ENCODE results near the gene SYT1.
"Not testable (repeated sequence)": the region's sequence is repeated elsewhere in the genome, so short reads cannot be mapped to it uniquely, and the experiment has no call there.

The SYT1 gene

GRCh38 chr12:78864403-78864869, at the start of gene SYT1:
SYT1 (plus strand) TSS chr12:78864774.
- peak in 51 of 56 donors; percentile 10 to 89 (median 62) for DNase-seq

DNA sequence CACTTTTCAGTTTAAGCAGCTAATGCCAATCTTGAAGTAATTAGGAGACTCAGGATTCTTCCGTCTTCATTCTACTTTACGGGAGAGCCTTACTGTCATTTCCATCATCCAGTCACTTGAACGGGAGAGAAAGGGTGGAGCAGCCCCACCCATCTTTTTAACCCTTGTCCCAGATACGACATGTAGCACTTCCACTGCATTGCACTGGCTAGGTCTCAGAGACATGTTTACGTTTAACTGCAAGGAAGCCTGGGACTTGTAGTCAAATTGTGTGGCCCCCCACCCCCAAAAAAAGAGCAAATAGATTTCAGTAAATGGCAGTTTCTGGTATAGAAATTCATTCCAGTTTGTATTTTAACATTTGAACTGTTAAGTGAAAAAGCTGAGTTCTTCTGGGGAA, 46.1 kb upstream of the SYT1 start:
- peak in 2 of 56 donors; percentile 6 to 19 for DNase-seq

DNA sequence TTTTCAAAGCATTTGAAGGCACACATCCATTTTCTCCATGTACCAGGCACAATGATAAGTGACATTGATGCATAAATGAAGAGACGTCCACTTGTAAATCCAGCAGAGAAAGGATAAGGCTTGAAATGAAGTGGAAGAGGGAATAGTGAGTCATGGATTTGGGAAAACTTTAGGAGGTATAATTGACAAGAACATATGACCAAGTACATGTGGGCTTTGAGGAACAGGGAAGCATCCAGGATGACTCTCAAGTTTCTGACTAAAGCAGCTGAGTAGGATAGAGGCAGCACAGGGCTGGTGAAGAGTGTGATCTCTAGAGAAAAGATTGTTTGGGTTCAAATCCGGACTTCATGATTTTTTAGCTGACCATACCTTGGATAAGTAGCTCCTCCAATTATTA, 43.6 kb upstream of the SYT1 start:
- DNase-seq, result no peak

DNA sequence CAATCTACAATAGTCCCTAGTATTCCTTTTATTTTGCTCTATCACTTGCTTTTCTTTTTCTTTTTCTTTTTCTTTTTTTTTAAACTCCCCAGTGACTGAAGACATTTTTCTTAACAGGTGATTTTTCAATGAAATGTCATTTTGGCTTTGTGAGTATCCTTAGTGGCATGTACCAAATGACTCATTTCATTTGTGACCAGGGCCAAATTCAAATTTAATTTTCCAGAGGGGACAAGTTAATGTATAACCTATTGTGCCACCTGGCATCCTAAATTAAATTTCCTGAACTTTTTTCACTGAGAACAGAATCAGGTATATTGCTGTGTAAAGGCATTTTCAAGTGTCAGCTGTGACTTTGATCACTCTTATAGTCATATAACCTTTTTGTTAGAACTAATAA, 39.7 kb upstream of the SYT1 start:
- no peak for DNase-seq

DNA sequence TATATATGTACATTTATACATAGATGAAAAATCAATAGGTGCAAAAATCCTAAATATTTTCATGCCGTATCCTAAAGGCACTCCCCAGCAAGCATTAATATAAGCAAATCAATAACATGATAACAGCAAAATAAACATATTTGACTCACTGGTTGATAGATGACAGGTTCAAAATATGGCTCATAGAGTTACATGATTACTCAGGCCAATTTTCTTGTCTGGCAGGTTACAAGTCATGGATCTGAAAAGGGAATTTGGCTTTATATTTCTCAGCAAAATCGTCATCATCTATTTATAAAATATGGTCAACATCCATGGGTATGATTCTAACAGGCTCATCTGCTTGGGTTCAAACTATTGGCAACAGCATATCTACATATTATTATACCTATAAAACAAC, 34.9 kb upstream of the SYT1 start:
- no peak for DNase-seq

GRCh38 chr12:78835493-78835892, 29.1 kb upstream of the SYT1 start:
- DNase-seq, result no peak

GRCh38 chr12:78840518-78841019, 24.0 kb upstream of the SYT1 start:
- not testable (repeated sequence) for DNase-seq

DNA sequence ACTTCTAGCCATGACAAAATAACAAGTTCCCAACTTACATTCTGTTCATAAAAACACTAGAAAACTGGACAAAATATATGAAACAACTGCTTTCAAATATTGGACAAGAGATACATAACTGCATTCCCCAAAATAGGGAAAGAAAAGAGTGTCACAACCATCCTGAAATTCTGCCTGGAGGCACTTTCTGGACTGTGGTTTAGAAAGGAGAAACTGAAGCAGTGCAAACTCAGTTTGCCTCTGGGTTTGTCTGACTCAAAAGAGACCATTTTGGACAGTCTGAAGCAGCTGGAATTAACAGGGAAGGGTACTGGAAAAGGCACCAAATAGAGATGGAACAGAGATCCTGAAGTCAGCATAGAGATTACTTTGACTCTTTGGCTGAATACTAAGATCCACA, 11.3 kb upstream of the SYT1 start:
- no peak for DNase-seq

GRCh38 chr12:78863482-78864402, 832 bp upstream of the SYT1 start:
- DNase-seq, result peak in 29 of 56 donors; percentile 2 to 69 (median 22)

DNA sequence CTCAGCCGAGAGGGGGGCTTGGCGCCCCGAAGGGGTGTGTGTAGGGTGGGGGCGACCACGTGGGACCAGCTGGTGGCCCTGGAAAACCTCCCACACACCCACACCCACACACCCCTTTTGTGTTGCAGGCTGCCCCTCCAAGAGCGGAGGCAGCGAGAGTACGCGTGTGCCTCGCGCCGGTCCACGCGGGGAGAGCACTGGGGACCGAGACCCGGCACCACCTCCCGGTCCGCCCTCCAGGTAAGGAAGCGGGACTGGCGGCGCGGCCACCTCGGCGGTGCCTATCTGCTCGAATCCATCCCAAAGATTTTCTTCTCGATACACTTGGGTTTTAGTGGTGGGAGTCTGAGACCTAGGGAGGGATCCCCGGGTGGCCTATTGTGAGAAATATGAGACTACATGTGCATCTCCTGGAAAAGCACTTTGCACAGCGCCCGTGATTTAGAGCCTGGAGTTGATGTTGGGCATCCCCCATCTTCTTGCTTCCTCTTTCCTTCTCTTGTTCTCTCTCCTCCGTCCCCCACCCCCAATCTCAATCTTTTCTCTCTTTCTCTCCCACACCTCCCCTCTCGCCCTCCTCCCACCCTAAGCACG, 393 bp downstream of the SYT1 start:
- DNase-seq, result peak in 11 of 56 donors; percentile 6 to 52 (median 22)

DNA sequence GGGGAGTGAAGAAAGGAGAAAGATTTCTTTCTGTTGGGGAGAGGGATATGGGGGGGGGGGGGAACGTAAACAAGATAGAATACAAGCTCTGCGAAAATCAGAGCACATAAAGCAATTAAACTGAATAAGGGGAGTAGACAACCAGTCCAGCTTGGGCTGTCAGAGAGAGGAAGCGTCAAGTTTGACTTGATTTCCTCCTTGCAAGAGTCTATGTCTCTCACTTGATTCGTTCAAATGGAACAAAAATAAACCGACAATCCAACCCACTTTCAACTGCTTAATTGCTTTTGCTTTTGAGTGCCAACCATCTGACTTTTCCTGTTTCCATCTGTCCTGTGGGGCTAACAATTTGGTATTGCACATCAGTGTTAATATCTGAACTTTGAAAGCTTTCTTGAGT, 942 bp downstream of the SYT1 start:
- no peak for DNase-seq

- DNase-seq, result no peak
These were observed 1.9 kb downstream of the SYT1 start for GRCh38 chr12:78866518-78866917.

- no peak for DNase-seq
These were observed 6.0 kb downstream of the SYT1 start for GRCh38 chr12:78870539-78870938.

- no peak for DNase-seq
These were observed 7.0 kb downstream of the SYT1 start for GRCh38 chr12:78871566-78871965.

DNA sequence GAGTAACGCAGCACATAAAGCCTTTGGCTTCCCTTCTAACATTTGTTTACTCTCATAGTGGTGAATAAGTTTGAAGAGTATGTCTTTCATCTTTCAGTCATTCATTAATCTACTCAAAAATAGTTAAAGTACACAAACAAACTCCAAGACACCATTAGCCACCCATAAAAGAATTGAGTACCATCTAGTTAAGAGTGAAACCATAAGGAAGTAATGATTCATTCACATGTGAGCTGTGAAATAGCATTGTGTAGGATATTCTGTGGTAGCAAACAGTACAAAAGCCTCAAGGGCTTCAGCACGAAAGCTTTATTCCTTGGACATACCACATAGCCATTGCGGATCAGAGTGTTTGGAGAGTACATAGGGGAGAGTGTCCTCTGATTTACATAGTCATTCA, 13.9 kb downstream of the SYT1 start:
- no peak for DNase-seq

DNA sequence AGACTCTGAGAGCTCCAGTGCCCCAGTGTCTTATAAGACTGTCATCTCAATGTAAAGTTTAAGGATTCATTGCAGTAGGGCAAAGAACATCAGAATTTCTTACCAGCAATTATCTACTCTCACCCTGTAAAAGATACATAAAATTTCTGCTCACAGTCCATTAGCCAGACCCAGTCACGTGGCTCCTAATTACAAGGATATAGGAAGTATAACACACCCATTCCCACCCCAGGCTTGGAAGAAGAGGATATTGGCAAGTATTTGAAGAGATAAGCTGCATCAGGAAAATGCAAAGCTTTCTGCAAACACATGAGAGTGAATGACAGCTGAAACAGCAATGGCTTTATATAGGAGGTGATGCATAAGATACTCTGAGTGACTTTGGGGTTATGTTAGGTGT, 14.3 kb downstream of the SYT1 start:
- DNase-seq, result no peak

GRCh38 chr12:78880078-78880477, 15.5 kb downstream of the SYT1 start:
- DNase-seq, result no peak

GRCh38 chr12:78881685-78882084, 17.1 kb downstream of the SYT1 start:
- DNase-seq, result no peak

GRCh38 chr12:78885466-78885865, 20.9 kb downstream of the SYT1 start:
- no peak for DNase-seq

GRCh38 chr12:78886719-78887407, 22.3 kb downstream of the SYT1 start:
- DNase-seq, result no peak

- no peak for DNase-seq
These were observed 22.9 kb downstream of the SYT1 start for GRCh38 chr12:78887444-78887843.

DNA sequence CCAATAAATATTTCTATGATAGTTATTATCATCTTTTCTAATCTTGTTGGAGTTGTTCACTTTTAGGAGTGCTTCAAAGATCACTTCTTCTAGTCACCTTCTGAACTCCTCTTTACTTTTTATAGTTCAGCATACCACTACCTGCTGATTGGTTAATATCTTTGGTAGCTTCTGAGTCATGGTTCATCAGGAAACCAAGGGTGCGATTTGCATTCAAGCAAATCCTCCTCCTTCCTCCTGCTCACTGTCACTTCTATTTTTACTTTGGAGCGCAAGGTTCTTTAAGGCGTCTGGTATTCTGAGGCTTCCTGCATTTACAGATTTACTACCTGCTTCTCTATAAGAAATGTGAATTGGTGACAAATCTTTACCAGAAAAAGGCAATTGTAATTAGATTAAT, 24.0 kb downstream of the SYT1 start:
- peak in 2 of 56 donors; percentile 3 to 5 for DNase-seq
